Heart left ventricle (tissue), 13 donors: ENCODE results near the gene RHOT2.

ENCODE experiments used
- CTCF ChIP-seq, 12 donors: fragments of 200-600 bp; sonication (generic) in 4 of 12; IDR thresholded peaks; one replicate each; pipeline versions ENCODE4 v1.5.0 to v1.8.0; 2018 to 2022; ENCODE audit warnings: antibody characterized with exemption in 12 of 12, mild to moderate bottlenecking in 5 of 12
- POLR2A ChIP-seq, 2 donors: fragments of 450-650 bp; IDR thresholded peaks; one replicate each; pipeline ENCODE4 v1.6.1; 2017; ENCODE audit warnings: antibody characterized with exemption in 2 of 2, mild to moderate bottlenecking in 2 of 2, moderate library complexity in 2 of 2
- donor health status: ischemic (EF 13 %, LVEDD 7.1; RV severe dilation, severe dysfunction).
- donor health status: DM: no; HTN: yes; CAD: no.
- donor health status: DM: no; HTN: no; CAD: no.
- donor health status: ischemic (EF 25% LVEDD 6.9; RV normal size, moderate dysfunction).
- donor health status: ischemic (EF 25% LVEDD 5.7; RV mildly dilated, moderate dysfunction).
- donor health status: ischemic (EF 35%, LVEDD 5.7; RV mildly dilated, moderate dysfunction).
- donor health status: nonischemic (EF 11% LVEDD 7.7; RV severe dilation, severe dysfunction).
- donor health status: DM: yes; HTN: yes; CAD: no.
- donor health status: PGD.
- donor health status: ischemic (EF 29% LVEDD 5.4; RV normal size, mild dysfunction).
- donor health status: nonischemic (EF 23%, LVEDD 6.1; RV moderate dilation, normal function).

DNA sequence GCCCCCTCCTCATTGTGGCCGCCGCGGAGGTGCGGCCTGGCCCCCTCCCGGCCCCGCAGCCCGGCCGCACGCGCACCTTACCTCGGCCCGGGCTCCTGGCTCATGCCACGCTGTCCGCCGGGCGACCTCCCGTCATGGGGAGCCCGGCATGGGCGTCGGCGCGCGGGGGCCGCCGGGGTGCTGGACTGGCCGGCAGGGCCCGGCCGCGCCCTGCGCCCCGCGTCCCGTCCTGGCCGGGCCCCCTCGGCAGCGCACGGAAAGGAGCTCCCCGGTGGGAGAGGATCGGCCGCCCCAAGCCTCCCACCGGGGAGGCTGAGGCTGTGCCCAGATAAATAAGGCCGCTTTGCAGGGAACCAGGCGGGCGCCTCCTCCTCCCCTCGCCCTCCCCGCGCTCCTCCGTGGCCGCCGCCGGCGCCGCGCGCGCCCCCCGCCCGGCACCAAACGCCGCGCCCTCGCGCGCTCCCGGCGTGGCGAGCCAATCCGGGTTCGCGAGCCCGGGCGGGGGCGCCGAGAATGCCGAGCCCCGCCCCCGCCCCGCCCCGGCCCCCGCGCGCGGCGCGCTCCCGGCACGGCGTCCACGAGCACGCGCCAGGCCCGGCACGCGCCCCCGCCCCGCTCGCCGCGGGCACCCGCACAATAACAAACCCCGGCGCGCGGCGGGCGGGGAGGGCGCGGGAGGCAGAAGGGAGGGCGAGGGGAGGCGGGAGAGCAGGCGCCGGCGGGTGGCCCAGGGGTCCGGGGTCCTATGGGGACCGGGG, 37.7 kb downstream of the RHOT2 start, which contains the start of gene FBXL16:
- no peak for TF ChIP-seq CTCF (IDR thresholded peaks at IDR 0.05)
- no peak for TF ChIP-seq POLR2A (IDR thresholded peaks at IDR 0.05)
